Esophagus squamous epithelium (tissue), 5 donors: ENCODE results near the gene PCDH12. TPM values are rescaled to one million over a fixed set of nuclear protein-coding genes. Genes with fewer than 3 reads are reported as not detected.
A peak's percentile ranks its signal among the peaks of the same experiment; 100 is the strongest.

Source experiments
- DNase-seq: peaks from one replicate; lab custom pipeline; 2025; lab: John Stamatoyannopoulos, UW
- H3K27ac ChIP-seq, 4 donors: fragments of 200-600 bp; sonication (generic); one replicate each; pipeline ENCODE4 v1.5.1; 2016 to 2019; ENCODE audit warnings: mild to moderate bottlenecking in 1 of 4
- H3K27me3 ChIP-seq, 4 donors: fragments of 200-600 bp; sonication (generic); 1 replicate in 3 of 4; 2 replicates in 1 of 4; pipeline versions ENCODE4 v1.5.1 to v1.6.0; 2017 to 2021; ENCODE audit warnings: antibody characterized with exemption in 1 of 4
- H3K36me3 ChIP-seq, 3 donors: fragments of 200-600 bp; sonication (generic); one replicate each; pipeline ENCODE4 v1.5.1; 2016 to 2019
- H3K4me1 ChIP-seq, 3 donors: fragments of 200-600 bp; sonication (generic); one replicate each; pipeline ENCODE4 v1.5.1; 2017 to 2019
- H3K4me3 ChIP-seq, 4 donors: fragments of 200-600 bp; sonication (generic); 1 replicate in 3 of 4; 2 replicates in 1 of 4; pipeline ENCODE4 v1.5.1; 2016 to 2019; ENCODE audit warnings: mild to moderate bottlenecking in 2 of 4, moderate library complexity in 1 of 4
- H3K9me3 ChIP-seq, 3 donors: fragments of 200-600 bp; sonication (generic); one replicate each; pipeline ENCODE4 v1.5.1; 2016 to 2019
- POLR2A ChIP-seq, 4 donors: fragments of 450-650 bp; IDR thresholded peaks; one replicate each; pipeline ENCODE4 v1.6.1; 2017; ENCODE audit warnings: antibody characterized with exemption in 4 of 4, mild to moderate bottlenecking in 4 of 4, moderate library complexity in 3 of 4
- WGBS, 2 donors: methylation state at CpG; one replicate each; pipeline ENCODE4 v1.1.5; 2018; 5-methylcytosine and 5-hydroxymethylcytosine counted together
- intact Hi-C: fragments of 100-400 bp; cut with DNase I; formaldehyde crosslinking; loops from one replicate; pipeline ENCODE4 v1.15.0; 2022
- total RNA-seq, 4 donors: library from RNA; depleted of rRNA; stranded (reverse); fragments of >200 nt; gene quantifications; one replicate each; pipeline ENCODE4 v1.1.0, GENCODE V29; 2016
- TF ChIP-seq, protein P1 (sequence below), 6 experiments: fragments of 450-650 bp in 4 of 6; fragments of 200-600 bp in 2 of 6; sonication (generic) in 2 of 6; IDR thresholded peaks; one replicate each; pipeline ENCODE4 v1.5.1; 2016 to 2019; ENCODE audit warnings: antibody characterized with exemption in 6 of 6, mild to moderate bottlenecking in 4 of 6, moderate library complexity in 4 of 6
- donor health status: DM: yes; HTN: yes; CAD: no.

The PCDH12 gene
- total RNA-seq, 4 donors from 2014 or later = 0.19 to 1.9 (median 0.78) TPM

DNA sequence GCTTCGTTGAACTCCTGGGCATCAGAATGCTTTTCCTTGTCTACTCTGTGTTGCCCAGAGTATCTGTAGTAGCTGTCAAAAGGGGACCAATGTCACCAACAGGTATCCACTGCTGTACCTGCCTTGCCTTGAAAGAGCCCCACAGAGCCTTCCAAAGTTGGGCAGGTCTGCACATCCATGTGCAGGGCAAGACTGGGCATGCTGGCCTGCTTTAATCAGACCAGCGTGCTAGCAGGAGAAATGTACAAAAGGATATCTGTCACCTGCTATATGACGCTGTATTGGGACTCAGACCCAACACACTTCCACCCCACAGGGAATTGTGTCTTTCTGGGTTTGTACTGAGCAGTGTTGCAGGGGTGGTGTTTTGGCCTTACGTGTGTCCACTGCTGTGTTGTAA lies 22.5 kb downstream of the PCDH12 start:
- DNase-seq = no peak
- no peaks in the 10 kb centered on the region for H3K27me3 ChIP-seq
- H3K9me3 ChIP-seq = no peaks in the 10 kb centered on the region
- intact Hi-C loops = no loop called here
- no peak overlapping the region for H3K4me3 ChIP-seq
- peaks cover 0 to 22% (median 4%) of the 10 kb centered on the region in 3 donors for H3K4me1 ChIP-seq
- H3K27ac ChIP-seq = peak overlapping the region in 1 of 4 donors; percentile 43
- H3K36me3 ChIP-seq = peaks cover 25 to 99% (median 50%) of the 10 kb centered on the region in 3 donors
- 50 to 53% methylated on average over 2 to 3 of the region's 4 CpGs for WGBS, 2 donors
- TF ChIP-seq POLR2A (IDR thresholded peaks at IDR 0.05) = no peak
- TF ChIP-seq, protein P1, sequence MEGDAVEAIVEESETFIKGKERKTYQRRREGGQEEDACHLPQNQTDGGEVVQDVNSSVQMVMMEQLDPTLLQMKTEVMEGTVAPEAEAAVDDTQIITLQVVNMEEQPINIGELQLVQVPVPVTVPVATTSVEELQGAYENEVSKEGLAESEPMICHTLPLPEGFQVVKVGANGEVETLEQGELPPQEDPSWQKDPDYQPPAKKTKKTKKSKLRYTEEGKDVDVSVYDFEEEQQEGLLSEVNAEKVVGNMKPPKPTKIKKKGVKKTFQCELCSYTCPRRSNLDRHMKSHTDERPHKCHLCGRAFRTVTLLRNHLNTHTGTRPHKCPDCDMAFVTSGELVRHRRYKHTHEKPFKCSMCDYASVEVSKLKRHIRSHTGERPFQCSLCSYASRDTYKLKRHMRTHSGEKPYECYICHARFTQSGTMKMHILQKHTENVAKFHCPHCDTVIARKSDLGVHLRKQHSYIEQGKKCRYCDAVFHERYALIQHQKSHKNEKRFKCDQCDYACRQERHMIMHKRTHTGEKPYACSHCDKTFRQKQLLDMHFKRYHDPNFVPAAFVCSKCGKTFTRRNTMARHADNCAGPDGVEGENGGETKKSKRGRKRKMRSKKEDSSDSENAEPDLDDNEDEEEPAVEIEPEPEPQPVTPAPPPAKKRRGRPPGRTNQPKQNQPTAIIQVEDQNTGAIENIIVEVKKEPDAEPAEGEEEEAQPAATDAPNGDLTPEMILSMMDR (IDR thresholded peaks at IDR 0.05) = no peak

DNA sequence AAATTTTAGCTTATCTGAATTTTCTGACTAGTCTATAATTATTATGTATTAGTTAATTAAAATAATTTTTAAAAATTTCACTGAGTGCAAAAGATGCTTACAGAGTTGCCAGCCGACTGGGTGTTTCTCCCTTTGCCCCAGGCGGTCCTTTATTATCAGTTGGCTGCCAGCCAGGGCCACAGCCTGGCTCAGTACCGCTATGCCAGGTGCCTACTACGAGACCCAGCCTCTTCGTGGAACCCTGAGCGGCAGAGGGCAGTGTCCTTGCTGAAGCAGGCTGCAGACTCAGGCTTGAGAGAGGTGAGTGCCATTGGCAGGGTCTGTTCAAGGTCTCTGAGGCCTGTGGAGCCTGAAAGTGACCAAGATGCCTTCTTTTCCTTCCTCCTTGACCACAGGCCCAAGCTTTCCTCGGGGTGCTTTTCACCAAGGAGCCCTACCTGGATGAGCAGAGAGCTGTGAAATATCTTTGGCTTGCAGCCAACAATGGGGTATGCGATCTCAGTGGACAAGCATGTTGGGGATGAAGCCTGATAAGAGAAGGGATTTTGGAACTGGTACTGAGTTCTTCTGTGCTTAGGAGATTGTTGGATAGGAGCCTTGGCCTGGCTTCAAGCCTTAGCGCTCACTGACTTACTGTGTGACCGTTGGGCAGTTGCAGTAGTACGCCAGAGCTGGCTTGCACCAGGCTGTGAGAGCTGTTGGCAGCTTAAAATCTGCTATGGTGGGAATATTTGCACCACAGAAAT lies 23.7 kb downstream of the PCDH12 start:
- H3K27ac ChIP-seq = no peak overlapping the region
- no peaks in the 10 kb centered on the region for H3K27me3 ChIP-seq
- 71 to 81% methylated on average over 8 to 9 of the region's 11 CpGs for WGBS, 2 donors
- TF ChIP-seq, protein P1 (IDR thresholded peaks at IDR 0.05) = no peak
- TF ChIP-seq POLR2A (IDR thresholded peaks at IDR 0.05) = no peak
- peaks cover 0 to 22% (median 4%) of the 10 kb centered on the region in 3 donors for H3K4me1 ChIP-seq
- no peak overlapping the region for H3K4me3 ChIP-seq
- no peaks in the 10 kb centered on the region for H3K9me3 ChIP-seq
- intact Hi-C loops = no loop called here
- DNase-seq = no peak
- H3K36me3 ChIP-seq = peaks cover 38 to 99% (median 62%) of the 10 kb centered on the region in 3 donors

DNA sequence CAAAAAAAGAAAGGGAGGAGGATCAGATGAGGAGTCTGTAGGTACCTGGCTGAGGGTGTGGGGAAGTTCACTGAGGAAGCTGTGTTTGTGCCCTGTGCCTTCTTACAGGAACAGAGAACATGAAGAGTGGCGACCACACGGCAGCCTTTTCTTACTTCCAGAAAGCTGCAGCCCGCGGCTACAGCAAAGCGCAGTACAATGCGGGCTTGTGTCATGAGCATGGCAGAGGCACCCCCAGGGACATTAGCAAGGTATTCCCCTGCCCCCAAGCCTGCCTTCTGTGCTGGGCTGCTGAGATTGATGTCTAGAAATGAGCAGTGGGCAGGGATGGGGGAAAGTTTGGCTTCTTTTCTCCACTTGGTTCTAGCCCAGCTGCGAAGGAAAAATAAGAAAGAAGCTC lies 24.9 kb downstream of the PCDH12 start:
- no peak overlapping the region for H3K4me3 ChIP-seq
- peaks cover 49 to 100% (median 62%) of the 10 kb centered on the region in 3 donors for H3K36me3 ChIP-seq
- peaks cover 0 to 22% (median 4%) of the 10 kb centered on the region in 3 donors for H3K4me1 ChIP-seq
- no peaks in the 10 kb centered on the region for H3K9me3 ChIP-seq
- 80 to 94% methylated on average over 6 to 7 of the region's 7 CpGs for WGBS, 2 donors
- DNase-seq = no peak
- no peaks in the 10 kb centered on the region for H3K27me3 ChIP-seq
- intact Hi-C loops = no loop called here
- TF ChIP-seq POLR2A (IDR thresholded peaks at IDR 0.05) = no peak
- TF ChIP-seq, protein P1 (IDR thresholded peaks at IDR 0.05) = no peak
- H3K27ac ChIP-seq = no peak overlapping the region

DNA sequence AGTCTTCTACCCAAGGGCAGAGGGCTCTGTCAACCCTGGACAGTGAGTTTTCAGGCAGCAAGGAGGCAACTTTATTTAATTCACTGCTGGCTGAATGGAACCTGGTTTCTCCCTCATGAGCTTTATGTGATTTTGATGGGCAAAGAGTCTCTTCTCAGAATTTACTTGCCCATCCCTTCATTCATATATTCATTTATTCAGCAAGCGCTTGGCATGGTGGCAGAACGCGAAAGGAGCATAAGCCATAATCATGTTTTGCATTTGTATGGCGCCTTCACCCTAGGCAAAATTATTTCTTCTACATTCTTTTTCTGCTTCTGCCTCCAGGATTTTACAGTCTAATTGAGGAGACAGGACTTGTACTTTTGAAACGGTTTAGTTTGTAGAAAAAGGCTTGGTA lies 26.3 kb downstream of the PCDH12 start:
- intact Hi-C loops = no loop called here
- Histone ChIP-seq H3K4me3 (no peak overlapping the region), H3K9me3 (no peaks in the 10 kb centered on the region), H3K4me1 (peaks cover 2 to 34% (median 4%) of the 10 kb centered on the region in 3 donors), H3K27me3 (no peaks in the 10 kb centered on the region), H3K36me3 (peaks cover 54 to 100% (median 67%) of the 10 kb centered on the region in 3 donors), H3K27ac (no peak overlapping the region)
- WGBS, 2 donors = 80 to 95% methylated on average over 5 of the region's 5 CpGs
- TF ChIP-seq, protein P1 (IDR thresholded peaks at IDR 0.05) = no peak
- TF ChIP-seq POLR2A (IDR thresholded peaks at IDR 0.05) = no peak
- DNase-seq = no peak

DNA sequence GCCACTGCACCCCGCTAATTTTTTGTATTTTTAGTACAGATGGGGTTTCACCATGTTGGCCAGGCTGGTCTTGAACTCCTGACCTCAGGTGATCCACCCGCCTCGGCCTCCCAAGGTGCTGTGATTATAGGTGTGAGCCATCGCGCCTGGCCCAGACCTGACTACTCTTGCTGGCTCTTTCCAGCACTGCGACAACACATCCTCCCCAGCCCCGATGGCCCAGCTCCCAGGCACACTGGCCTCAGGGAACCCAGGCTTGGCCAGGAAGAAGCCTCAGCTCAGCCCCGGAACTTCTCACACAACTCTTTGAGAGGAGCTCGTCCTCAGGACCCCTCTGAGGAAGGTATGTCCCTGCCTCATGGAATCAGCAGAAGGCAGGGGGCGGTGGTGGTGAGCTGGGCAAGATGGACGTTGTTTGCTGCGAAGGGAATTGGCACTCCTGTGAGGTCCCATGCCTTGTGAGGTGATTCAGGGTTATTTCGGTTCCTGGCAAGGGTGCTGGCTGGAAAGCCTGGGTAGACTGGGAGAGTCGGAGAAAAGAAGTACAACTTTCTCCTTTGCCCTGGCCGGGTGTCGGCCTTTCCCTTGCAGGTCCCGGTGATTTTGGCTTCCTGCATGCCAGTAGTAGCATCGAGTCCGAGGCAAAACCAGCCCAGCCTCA lies 28.5 kb downstream of the PCDH12 start:
- peaks cover 56 to 100% (median 56%) of the 10 kb centered on the region in 3 donors for H3K36me3 ChIP-seq
- WGBS, 2 donors = 84 to 93% methylated on average over 9 to 15 of the region's 19 CpGs

More for the DNA sequence above, 28.5 kb downstream of the PCDH12 start:
- no peak for DNase-seq
- H3K4me1 ChIP-seq = peaks cover 0 to 33% (median 6%) of the 10 kb centered on the region in 3 donors
- H3K9me3 ChIP-seq = no peaks in the 10 kb centered on the region
- H3K4me3 ChIP-seq = no peak overlapping the region
- intact Hi-C loops = no loop called here
- H3K27ac ChIP-seq = no peak overlapping the region
- TF ChIP-seq, protein P1 (IDR thresholded peaks at IDR 0.05) = no peak
- TF ChIP-seq POLR2A (IDR thresholded peaks at IDR 0.05) = no peak
- H3K27me3 ChIP-seq = no peaks in the 10 kb centered on the region
